ENCODE data around the gene PTPRR. TPM values are rescaled to one million over a fixed set of nuclear protein-coding genes. Genes with fewer than 3 reads are reported as not detected.

Gene PTPRR
- total and polyA plus RNA-seq, 9 donors: 1.1 to 3.3 (median 2.3) TPM

GRCh38 chr12:70783455-70783854, 137.1 kb downstream of the PTPRR start:
- Histone ChIP-seq H3K9me3 (replicated peaks; ENCODE audit: control insufficient read depth, low read depth, low read length) (no peaks in the 10 kb centered on the region), H3K27me3 (ENCODE audit: control insufficient read depth, insufficient read depth, low read length) (no peaks in the 10 kb centered on the region), H3K4me1 (ENCODE audit: control insufficient read depth, insufficient read depth, low read length) (no peaks in the 10 kb centered on the region), H3K36me3 (ENCODE audit: control insufficient read depth, insufficient read depth, low read length) (no peaks in the 10 kb centered on the region), H3K4me3 (ENCODE audit: low read length) (no peak overlapping the region), H3K27ac (ENCODE audit: low read length) (no peak overlapping the region)
- no peak for DNase-seq
- 90% methylated on average over 2 of the region's 2 CpGs for WGBS (ENCODE audit: insufficient coverage)

- no peak for DNase-seq
- no peaks in the 10 kb centered on the region for H3K9me3 ChIP-seq (replicated peaks; ENCODE audit: control insufficient read depth, low read depth, low read length)
- H3K4me3 ChIP-seq (ENCODE audit: low read length): no peak overlapping the region
- H3K27ac ChIP-seq (ENCODE audit: low read length): no peak overlapping the region
- H3K36me3 ChIP-seq (ENCODE audit: control insufficient read depth, insufficient read depth, low read length): no peaks in the 10 kb centered on the region
- H3K27me3 ChIP-seq (ENCODE audit: control insufficient read depth, insufficient read depth, low read length): no peaks in the 10 kb centered on the region
- no peaks in the 10 kb centered on the region for H3K4me1 ChIP-seq (ENCODE audit: control insufficient read depth, insufficient read depth, low read length)
- WGBS (ENCODE audit: insufficient coverage): no CpG with 5 or more reads among the region's 2 CpGs
Measured at GRCh38 chr12:70779250-70779649, 141.3 kb downstream of the PTPRR start.

DNA sequence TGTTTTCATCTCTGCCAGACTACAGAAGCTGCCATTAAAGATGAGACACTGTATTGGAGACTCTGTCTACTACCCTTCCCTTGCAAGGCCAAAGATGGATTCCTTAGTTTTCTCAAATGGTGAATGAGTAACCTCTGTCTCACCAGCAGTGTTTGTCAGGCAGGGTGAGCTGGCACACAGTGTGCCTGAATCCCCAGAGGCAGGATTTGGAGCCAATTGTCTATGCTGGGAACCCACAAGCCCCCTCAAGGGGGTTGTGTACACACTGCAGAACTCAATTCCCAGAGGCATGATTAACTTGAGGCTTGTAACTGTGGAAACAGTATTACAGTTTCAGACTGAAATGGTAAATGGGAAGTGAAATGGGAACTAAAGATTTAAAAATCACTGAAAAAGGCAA, 146.5 kb downstream of the PTPRR start:
- H3K27me3 ChIP-seq (ENCODE audit: control insufficient read depth, insufficient read depth, low read length): no peaks in the 10 kb centered on the region
- no peak overlapping the region for H3K27ac ChIP-seq (ENCODE audit: low read length)
- no peaks in the 10 kb centered on the region for H3K4me1 ChIP-seq (ENCODE audit: control insufficient read depth, insufficient read depth, low read length)
- H3K36me3 ChIP-seq (ENCODE audit: control insufficient read depth, insufficient read depth, low read length): no peaks in the 10 kb centered on the region
- no peak overlapping the region for H3K4me3 ChIP-seq (ENCODE audit: low read length)
- DNase-seq: peak; percentile 5
- no peaks in the 10 kb centered on the region for H3K9me3 ChIP-seq (replicated peaks; ENCODE audit: control insufficient read depth, low read depth, low read length)

DNA sequence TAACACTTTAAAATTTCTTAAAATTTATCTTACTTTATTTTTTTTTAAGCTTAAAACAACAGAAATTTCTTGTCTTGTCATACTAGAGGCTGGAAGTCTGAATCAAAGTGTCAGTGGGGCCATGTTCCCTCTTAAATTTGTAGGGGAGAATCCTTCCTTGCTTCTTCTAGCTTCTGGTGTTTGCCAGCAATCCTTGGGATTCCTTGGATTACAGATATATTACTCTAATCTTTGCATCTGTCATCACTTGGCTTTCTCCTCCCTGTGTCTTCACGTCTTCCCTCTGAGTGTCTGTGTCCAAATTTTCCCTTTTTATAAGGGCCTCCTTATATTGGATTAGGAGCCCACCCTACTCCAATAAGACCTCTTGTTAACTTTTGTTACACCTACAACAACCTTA, 147.7 kb downstream of the PTPRR start:
- H3K27me3 ChIP-seq (ENCODE audit: control insufficient read depth, insufficient read depth, low read length): no peaks in the 10 kb centered on the region
- H3K36me3 ChIP-seq (ENCODE audit: control insufficient read depth, insufficient read depth, low read length): no peaks in the 10 kb centered on the region
- H3K9me3 ChIP-seq (replicated peaks; ENCODE audit: control insufficient read depth, low read depth, low read length): no peaks in the 10 kb centered on the region
- no peak for DNase-seq
- no CpG with 5 or more reads among the region's 1 CpG for WGBS (ENCODE audit: insufficient coverage)
- no peaks in the 10 kb centered on the region for H3K4me1 ChIP-seq (ENCODE audit: control insufficient read depth, insufficient read depth, low read length)
- H3K27ac ChIP-seq (ENCODE audit: low read length): no peak overlapping the region
- no peak overlapping the region for H3K4me3 ChIP-seq (ENCODE audit: low read length)

DNA sequence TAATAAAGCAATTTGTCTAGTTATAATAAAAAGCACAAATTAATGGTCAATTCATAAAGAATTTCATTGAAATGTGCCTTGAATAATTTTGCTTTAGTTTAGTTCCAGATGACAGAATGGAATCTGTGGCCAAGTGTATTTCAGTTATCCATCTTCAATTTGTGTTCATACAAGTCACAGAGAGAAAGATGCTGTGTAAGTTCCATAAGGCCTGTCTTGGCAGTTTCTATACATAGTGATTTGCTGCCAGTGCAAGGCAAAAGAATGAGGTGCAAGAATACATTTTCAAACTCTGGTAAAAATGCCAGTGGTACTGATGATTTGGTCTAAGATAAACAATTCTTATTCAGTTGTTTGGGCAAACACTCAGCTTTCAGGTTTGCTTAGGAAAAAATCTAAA, 149.0 kb downstream of the PTPRR start:
- Histone ChIP-seq H3K36me3 (ENCODE audit: control insufficient read depth, insufficient read depth, low read length) (no peaks in the 10 kb centered on the region), H3K4me1 (ENCODE audit: control insufficient read depth, insufficient read depth, low read length) (no peaks in the 10 kb centered on the region), H3K27ac (ENCODE audit: low read length) (no peak overlapping the region), H3K27me3 (ENCODE audit: control insufficient read depth, insufficient read depth, low read length) (no peaks in the 10 kb centered on the region), H3K9me3 (replicated peaks; ENCODE audit: control insufficient read depth, low read depth, low read length) (no peaks in the 10 kb centered on the region), H3K4me3 (ENCODE audit: low read length) (no peak overlapping the region)
- no peak for DNase-seq

- H3K27ac ChIP-seq (ENCODE audit: low read length): no peak overlapping the region
- DNase-seq: no peak
- H3K27me3 ChIP-seq (ENCODE audit: control insufficient read depth, insufficient read depth, low read length): no peaks in the 10 kb centered on the region
- H3K36me3 ChIP-seq (ENCODE audit: control insufficient read depth, insufficient read depth, low read length): no peaks in the 10 kb centered on the region
- H3K4me3 ChIP-seq (ENCODE audit: low read length): no peak overlapping the region
- no peaks in the 10 kb centered on the region for H3K9me3 ChIP-seq (replicated peaks; ENCODE audit: control insufficient read depth, low read depth, low read length)
- WGBS (ENCODE audit: insufficient coverage): no CpG with 5 or more reads among the region's 2 CpGs
- no peaks in the 10 kb centered on the region for H3K4me1 ChIP-seq (ENCODE audit: control insufficient read depth, insufficient read depth, low read length)
Measured at GRCh38 chr12:70763666-70764065, 156.9 kb downstream of the PTPRR start.

- no peak overlapping the region for H3K27ac ChIP-seq (ENCODE audit: low read length)
- H3K9me3 ChIP-seq (replicated peaks; ENCODE audit: control insufficient read depth, low read depth, low read length): no peaks in the 10 kb centered on the region
- H3K4me1 ChIP-seq (ENCODE audit: control insufficient read depth, insufficient read depth, low read length): no peaks in the 10 kb centered on the region
- no peak overlapping the region for H3K4me3 ChIP-seq (ENCODE audit: low read length)
- no peak for DNase-seq
- H3K27me3 ChIP-seq (ENCODE audit: control insufficient read depth, insufficient read depth, low read length): no peaks in the 10 kb centered on the region
- WGBS (ENCODE audit: insufficient coverage): no CpG with 5 or more reads among the region's 2 CpGs
- no peaks in the 10 kb centered on the region for H3K36me3 ChIP-seq (ENCODE audit: control insufficient read depth, insufficient read depth, low read length)
Measured at GRCh38 chr12:70762000-70762399, 158.5 kb downstream of the PTPRR start.

GRCh38 chr12:70759161-70759918, 161.2 kb downstream of the PTPRR start:
- Histone ChIP-seq H3K4me3 (ENCODE audit: low read length) (no peak overlapping the region), H3K27ac (ENCODE audit: low read length) (no peak overlapping the region), H3K36me3 (ENCODE audit: control insufficient read depth, insufficient read depth, low read length) (no peaks in the 10 kb centered on the region), H3K4me1 (ENCODE audit: control insufficient read depth, insufficient read depth, low read length) (no peaks in the 10 kb centered on the region), H3K27me3 (ENCODE audit: control insufficient read depth, insufficient read depth, low read length) (no peaks in the 10 kb centered on the region), H3K9me3 (replicated peaks; ENCODE audit: control insufficient read depth, low read depth, low read length) (no peaks in the 10 kb centered on the region)
- DNase-seq: no peak
- WGBS (ENCODE audit: insufficient coverage): no CpG with 5 or more reads among the region's 12 CpGs

GRCh38 chr12:70758494-70758845, 162.1 kb downstream of the PTPRR start:
- Histone ChIP-seq H3K27ac (ENCODE audit: low read length) (no peak overlapping the region), H3K27me3 (ENCODE audit: control insufficient read depth, insufficient read depth, low read length) (no peaks in the 10 kb centered on the region), H3K9me3 (replicated peaks; ENCODE audit: control insufficient read depth, low read depth, low read length) (no peaks in the 10 kb centered on the region), H3K4me3 (ENCODE audit: low read length) (no peak overlapping the region), H3K36me3 (ENCODE audit: control insufficient read depth, insufficient read depth, low read length) (no peaks in the 10 kb centered on the region), H3K4me1 (ENCODE audit: control insufficient read depth, insufficient read depth, low read length) (no peaks in the 10 kb centered on the region)
- DNase-seq: no peak
- 72% methylated on average over 3 of the region's 5 CpGs for WGBS (ENCODE audit: insufficient coverage)

DNA sequence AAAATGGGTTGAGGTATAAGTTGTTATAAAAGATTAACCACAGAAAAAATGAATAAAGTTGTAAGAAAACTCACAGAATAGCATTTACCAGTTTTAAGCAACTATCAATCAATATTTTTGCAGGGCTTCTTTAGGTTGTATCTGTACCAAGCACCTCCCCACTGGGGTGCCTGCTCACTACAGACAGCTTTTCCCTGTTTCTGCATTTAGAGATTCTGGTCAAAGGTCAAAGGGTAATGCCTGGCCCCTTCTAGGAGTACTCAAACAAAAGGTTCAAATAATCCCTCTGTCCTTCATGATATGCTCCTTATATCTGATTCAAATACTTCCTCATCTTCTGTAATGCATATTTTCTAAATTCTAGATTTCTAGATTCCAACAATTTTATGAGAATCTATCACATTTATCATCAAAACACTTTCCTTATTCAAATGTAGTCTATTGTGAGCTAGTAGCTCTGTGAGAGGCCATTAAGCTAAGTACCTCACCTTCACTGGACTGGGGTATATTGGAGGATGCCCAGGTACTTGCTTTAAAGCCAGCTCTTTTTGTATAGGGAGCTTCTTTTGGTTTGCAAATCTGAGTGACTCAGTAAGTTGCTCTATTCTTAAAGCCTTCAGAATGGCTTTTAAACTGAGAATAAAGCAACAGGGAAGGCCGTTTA, 162.6 kb downstream of the PTPRR start:
- H3K9me3 ChIP-seq (replicated peaks; ENCODE audit: control insufficient read depth, low read depth, low read length): no peaks in the 10 kb centered on the region

More for the DNA sequence above, 162.6 kb downstream of the PTPRR start:
- H3K36me3 ChIP-seq (ENCODE audit: control insufficient read depth, insufficient read depth, low read length): no peaks in the 10 kb centered on the region
- H3K27me3 ChIP-seq (ENCODE audit: control insufficient read depth, insufficient read depth, low read length): no peaks in the 10 kb centered on the region
- H3K27ac ChIP-seq (ENCODE audit: low read length): no peak overlapping the region
- H3K4me3 ChIP-seq (ENCODE audit: low read length): no peak overlapping the region
- 50% methylated on average over 1 of the region's 1 CpG for WGBS (ENCODE audit: insufficient coverage)
- no peaks in the 10 kb centered on the region for H3K4me1 ChIP-seq (ENCODE audit: control insufficient read depth, insufficient read depth, low read length)
- no peak for DNase-seq
